Measurements from ENCODE around the gene CXCL14. TPM values are rescaled to one million over a fixed set of nuclear protein-coding genes. Genes with fewer than 3 reads are reported as not detected.

CXCL14 gene
- total and polyA plus RNA-seq, 2 donors (not counting 1 experiment from before 2014, with no cell fraction given): not detected

DNA sequence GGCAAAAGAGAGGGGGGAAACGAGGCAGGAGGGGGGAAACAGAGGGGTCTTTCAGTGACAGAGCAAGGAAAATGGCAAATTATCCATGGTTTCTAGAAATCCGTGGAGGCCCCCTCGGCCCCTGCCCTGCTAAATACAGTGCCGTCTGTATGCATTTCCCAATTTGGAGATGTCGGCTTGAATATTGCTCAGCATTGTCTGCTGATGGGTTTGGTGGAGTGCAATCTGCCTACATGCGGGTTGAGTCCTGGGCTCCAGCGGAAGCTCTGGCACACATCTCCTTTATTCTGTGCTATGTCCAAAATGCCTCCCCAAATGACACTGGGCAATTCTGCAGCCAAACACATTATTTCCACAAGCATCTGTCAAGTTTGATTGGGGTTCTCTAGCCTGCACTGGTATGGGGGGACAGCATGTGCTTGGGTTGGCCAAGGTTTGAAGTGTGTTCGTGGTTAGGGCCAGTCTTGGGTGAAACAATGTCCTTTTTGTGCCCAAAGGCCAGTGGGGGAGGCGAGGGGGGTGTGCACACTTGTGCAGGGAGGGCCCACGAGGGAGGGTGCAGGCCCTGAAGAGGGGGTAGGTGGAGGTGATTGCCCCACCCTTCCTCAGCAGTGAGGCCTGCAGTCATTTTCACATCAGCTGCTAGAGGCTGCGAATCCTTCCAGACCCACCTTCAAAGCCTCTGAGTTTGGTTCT, 36.8 kb downstream of the CXCL14 start:
- Mint-ChIP-seq H3K27me3 (peaks cover 82% of the 10 kb centered on the region), H3K4me1 (peaks cover 15% of the 10 kb centered on the region), H3K4me3 (no peak overlapping the region), H3K27ac (no peak overlapping the region), H3K9me3 (ENCODE audit: insufficient read depth) (no peaks in the 10 kb centered on the region)
- no peak for DNase-seq
- 38% methylated on average over 7 of the region's 11 CpGs for WGBS (ENCODE audit: insufficient coverage)
- no peak for ATAC-seq (ENCODE audit: low read depth)
- Histone ChIP-seq H4K20me1 (ENCODE audit: control insufficient read depth, insufficient read depth, low read length, poor library complexity, severe bottlenecking) (no peaks in the 10 kb centered on the region), H3K27ac (ENCODE audit: low read length in 2 of 2) (no peak overlapping the region), H3K79me2 (ENCODE audit: control insufficient read depth, insufficient read depth, low read length) (no peaks in the 10 kb centered on the region), H3K9me3 (ENCODE audit: control extremely low read depth in 1 of 3, control insufficient read depth in 2 of 3, insufficient read depth in 1 of 3, low read length in 2 of 3) (peaks cover 0 to 8% (median 0%) of the 10 kb centered on the region in 3 donors), H2AFZ (ENCODE audit: insufficient read depth, low read depth, low read length, poor library complexity, severe bottlenecking) (no peak overlapping the region), H3K9ac (ENCODE audit: low read length) (no peak overlapping the region), H3K27me3 (replicated peaks in 1 of 4; ENCODE audit: control extremely low read depth in 1 of 4, control insufficient read depth in 3 of 4, insufficient read depth in 4 of 4, low read length in 3 of 4) (peaks cover 0 to 72% (median 37%) of the 10 kb centered on the region in 4 experiments), H3K4me2 (replicated peaks; ENCODE audit: low read depth, low read length, poor library complexity, severe bottlenecking) (no peak overlapping the region), H3K4me1 (ENCODE audit: control insufficient read depth in 2 of 2, insufficient read depth in 2 of 2, low read length in 2 of 2) (peaks cover 20 to 21% of the 10 kb centered on the region in 2 donors), H3K4me3 (ENCODE audit: control extremely low read depth in 1 of 5, extremely low read depth in 1 of 5, insufficient read depth in 1 of 5, low read depth in 2 of 5, low read length in 4 of 5) (no peak overlapping the region), H3K36me3 (replicated peaks in 1 of 2; ENCODE audit: control extremely low read depth in 1 of 2, control insufficient read depth in 1 of 2, extremely low read depth in 1 of 2, insufficient read depth in 2 of 2, low read length in 1 of 2) (no peaks in the 10 kb centered on the region)
- CTCF ChIA-PET: interaction anchor here (2.5 kb wide), 1 partner anchor 24 kb away, joined by 8 read pairs; no protein-coding TSS in a partner anchor
- POLR2A ChIA-PET: no interaction called here
- intact Hi-C loops (cut with micrococcal nuclease): no loop called here
- TF ChIP-seq, protein P1, sequence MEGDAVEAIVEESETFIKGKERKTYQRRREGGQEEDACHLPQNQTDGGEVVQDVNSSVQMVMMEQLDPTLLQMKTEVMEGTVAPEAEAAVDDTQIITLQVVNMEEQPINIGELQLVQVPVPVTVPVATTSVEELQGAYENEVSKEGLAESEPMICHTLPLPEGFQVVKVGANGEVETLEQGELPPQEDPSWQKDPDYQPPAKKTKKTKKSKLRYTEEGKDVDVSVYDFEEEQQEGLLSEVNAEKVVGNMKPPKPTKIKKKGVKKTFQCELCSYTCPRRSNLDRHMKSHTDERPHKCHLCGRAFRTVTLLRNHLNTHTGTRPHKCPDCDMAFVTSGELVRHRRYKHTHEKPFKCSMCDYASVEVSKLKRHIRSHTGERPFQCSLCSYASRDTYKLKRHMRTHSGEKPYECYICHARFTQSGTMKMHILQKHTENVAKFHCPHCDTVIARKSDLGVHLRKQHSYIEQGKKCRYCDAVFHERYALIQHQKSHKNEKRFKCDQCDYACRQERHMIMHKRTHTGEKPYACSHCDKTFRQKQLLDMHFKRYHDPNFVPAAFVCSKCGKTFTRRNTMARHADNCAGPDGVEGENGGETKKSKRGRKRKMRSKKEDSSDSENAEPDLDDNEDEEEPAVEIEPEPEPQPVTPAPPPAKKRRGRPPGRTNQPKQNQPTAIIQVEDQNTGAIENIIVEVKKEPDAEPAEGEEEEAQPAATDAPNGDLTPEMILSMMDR (IDR thresholded peaks at IDR 0.05): no peak
- TF ChIP-seq EZH2 (IDR thresholded peaks at IDR 0.05; ENCODE audit: borderline replicate concordance, insufficient read depth, low read depth, low read length, poor library complexity, severe bottlenecking): no peak

DNA sequence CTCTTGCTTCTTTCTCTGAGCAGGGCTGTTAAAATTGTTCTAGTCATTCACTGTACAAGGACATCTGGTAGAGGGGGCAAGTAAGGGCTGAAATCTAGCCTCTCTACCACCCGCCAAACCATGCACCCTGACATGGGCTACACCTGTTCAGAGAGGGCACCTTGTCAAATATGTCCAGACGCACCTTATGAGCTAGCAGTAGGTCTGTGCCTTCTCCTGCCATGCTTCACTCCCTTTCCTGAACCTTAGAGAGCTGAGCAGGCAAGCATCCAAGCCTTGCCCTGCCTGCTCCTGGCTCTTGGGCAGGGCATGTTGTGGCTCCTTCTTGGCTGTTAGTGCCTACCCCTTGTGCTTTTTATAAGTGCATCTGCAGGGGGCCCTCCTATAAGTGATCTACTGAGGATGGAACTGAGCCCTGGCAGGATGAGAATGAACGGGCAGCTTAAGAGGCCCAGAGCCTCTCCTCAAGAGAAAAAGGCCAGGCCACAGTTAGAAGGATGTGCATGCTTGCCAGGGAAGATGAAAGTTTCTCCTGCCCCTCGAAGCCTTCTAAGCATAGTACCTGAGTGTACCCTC, 39.3 kb downstream of the CXCL14 start:
- H3K9me3 Mint-ChIP-seq (ENCODE audit: insufficient read depth): no peaks in the 10 kb centered on the region
- WGBS (ENCODE audit: insufficient coverage): 89% methylated on average over 4 of the region's 4 CpGs
- H3K4me2 ChIP-seq (replicated peaks; ENCODE audit: low read depth, low read length, poor library complexity, severe bottlenecking): no peak overlapping the region
- peaks cover 71% of the 10 kb centered on the region for H3K27me3 Mint-ChIP-seq
- peaks cover 15 to 22% of the 10 kb centered on the region in 2 donors for H3K4me1 ChIP-seq (ENCODE audit: control insufficient read depth in 2 of 2, insufficient read depth in 2 of 2, low read length in 2 of 2)
- peaks cover 0 to 14% (median 0%) of the 10 kb centered on the region in 3 donors for H3K9me3 ChIP-seq (ENCODE audit: control extremely low read depth in 1 of 3, control insufficient read depth in 2 of 3, insufficient read depth in 1 of 3, low read length in 2 of 3)
- peaks cover 16% of the 10 kb centered on the region for H3K4me1 Mint-ChIP-seq
- no peak overlapping the region for H2AFZ ChIP-seq (ENCODE audit: insufficient read depth, low read depth, low read length, poor library complexity, severe bottlenecking)
- CTCF ChIA-PET: interaction anchor here (2.5 kb wide), 1 partner anchor 27 kb away, joined by 8 read pairs; no protein-coding TSS in a partner anchor
- no peak overlapping the region for H3K4me3 Mint-ChIP-seq
- intact Hi-C loops (cut with micrococcal nuclease): no loop called here
- H3K79me2 ChIP-seq (ENCODE audit: control insufficient read depth, insufficient read depth, low read length): no peaks in the 10 kb centered on the region
- H3K36me3 ChIP-seq (replicated peaks in 1 of 2; ENCODE audit: control extremely low read depth in 1 of 2, control insufficient read depth in 1 of 2, extremely low read depth in 1 of 2, insufficient read depth in 2 of 2, low read length in 1 of 2): no peaks in the 10 kb centered on the region
- no peak overlapping the region for H3K9ac ChIP-seq (ENCODE audit: low read length)
- H4K20me1 ChIP-seq (ENCODE audit: control insufficient read depth, insufficient read depth, low read length, poor library complexity, severe bottlenecking): no peaks in the 10 kb centered on the region
- no peak for TF ChIP-seq EZH2 (IDR thresholded peaks at IDR 0.05; ENCODE audit: borderline replicate concordance, insufficient read depth, low read depth, low read length, poor library complexity, severe bottlenecking)
- TF ChIP-seq, protein P1 (IDR thresholded peaks at IDR 0.05): no peak
- H3K27ac ChIP-seq (ENCODE audit: low read length in 2 of 2): no peak overlapping the region
- no peak overlapping the region for H3K4me3 ChIP-seq (ENCODE audit: control extremely low read depth in 1 of 5, extremely low read depth in 1 of 5, insufficient read depth in 1 of 5, low read depth in 2 of 5, low read length in 4 of 5)
- H3K27ac Mint-ChIP-seq: no peak overlapping the region
- no peak for DNase-seq
- ATAC-seq (ENCODE audit: low read depth): no peak
- POLR2A ChIA-PET: no interaction called here
- H3K27me3 ChIP-seq (replicated peaks in 1 of 4; ENCODE audit: control extremely low read depth in 1 of 4, control insufficient read depth in 3 of 4, insufficient read depth in 4 of 4, low read length in 3 of 4): peaks cover 0 to 77% (median 33%) of the 10 kb centered on the region in 4 experiments

Measured in B cell (primary cell).